NCI-H345 (cell line): ENCODE data around the gene ALKBH4.
"Not testable (repeated sequence)": the region's sequence is repeated elsewhere in the genome, so short reads cannot be mapped to it uniquely, and the experiment has no call there.

ENCODE experiments used
- DNase-seq: peaks from one replicate; lab custom pipeline; 2025; lab: John Stamatoyannopoulos, UW

ALKBH4 gene

DNA sequence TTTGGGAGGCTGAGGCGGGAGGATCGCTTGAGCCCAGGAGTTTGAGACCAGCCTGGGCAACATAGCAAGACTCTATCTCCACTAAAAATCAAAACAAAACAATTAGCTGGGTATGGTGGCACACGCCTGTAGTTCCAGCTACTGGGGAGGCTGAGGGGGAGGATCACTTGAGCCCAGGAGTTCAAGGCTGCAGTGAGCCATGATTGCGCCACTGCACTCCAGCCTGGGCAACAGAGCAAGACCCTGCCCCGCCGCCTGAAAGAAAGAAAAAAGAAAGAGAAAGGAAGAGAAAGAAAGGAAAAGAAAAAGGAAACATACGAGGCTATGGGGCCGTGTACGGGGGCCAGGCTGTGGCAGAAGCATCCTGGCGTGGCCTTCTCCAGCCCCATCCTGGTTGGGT is 9.7 kb downstream of the ALKBH4 start:
- not testable (repeated sequence) for DNase-seq

DNA sequence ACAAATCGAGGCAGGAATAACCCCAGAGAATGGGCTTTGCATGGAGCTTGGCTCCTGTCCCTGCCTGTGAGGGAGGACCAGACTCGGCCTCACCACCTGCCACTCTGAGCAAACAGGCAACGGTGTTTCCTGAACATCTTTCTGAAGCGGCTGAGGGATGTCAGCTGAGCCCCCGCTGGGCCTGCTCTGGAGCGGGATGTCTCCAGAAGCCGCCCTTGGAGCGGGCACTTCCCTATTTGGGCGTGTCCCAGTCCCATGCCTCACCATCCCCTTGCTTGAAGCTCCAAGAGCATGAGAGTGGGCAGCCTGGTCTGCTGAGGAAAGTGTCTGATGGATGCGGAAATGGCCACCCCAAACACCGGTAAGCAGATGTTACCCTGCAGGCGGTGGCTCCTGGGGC is 10.2 kb downstream of the ALKBH4 start:
- DNase-seq, result peak; percentile 15

DNA sequence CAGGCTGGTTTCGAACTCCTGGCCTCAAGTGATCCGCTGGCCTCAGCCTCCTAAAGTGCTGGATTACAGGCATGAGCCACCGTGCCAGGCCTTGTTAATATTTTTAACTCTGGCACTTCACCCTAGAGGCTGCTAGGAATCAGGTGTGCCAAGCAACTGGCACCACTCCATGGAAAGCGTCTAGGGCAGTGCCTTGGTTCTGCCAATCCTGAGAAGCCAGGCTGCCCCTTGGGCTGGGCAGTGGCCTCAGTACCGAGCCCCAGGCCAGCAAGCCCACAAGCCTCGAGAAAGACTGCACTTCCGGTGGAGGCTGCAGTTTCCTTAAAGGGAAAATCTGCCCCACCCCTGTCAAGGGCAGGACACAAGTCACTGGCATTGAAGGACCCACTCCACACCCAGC is 11.3 kb downstream of the ALKBH4 start:
- DNase-seq, result no peak

DNA sequence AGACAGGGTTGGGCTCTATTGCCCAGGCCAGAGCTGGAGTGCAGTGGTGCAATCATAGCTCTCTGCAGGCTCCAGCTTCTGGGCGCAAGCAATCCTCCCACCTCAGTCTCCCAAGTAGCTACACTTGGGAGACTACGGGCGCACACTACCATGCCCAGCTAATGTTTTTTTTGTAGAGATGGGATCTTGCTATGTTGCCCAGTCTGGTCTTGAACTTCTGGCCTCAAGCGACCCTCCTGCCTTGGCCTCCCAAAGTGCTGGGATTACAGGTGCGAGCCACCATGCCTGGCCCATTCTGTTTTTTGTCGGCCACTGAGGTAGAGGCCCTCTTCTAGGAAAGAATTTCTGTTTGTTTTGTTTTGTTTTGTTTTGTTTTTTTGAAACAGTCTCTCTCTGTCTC is 12.2 kb downstream of the ALKBH4 start:
- DNase-seq, result no peak

DNA sequence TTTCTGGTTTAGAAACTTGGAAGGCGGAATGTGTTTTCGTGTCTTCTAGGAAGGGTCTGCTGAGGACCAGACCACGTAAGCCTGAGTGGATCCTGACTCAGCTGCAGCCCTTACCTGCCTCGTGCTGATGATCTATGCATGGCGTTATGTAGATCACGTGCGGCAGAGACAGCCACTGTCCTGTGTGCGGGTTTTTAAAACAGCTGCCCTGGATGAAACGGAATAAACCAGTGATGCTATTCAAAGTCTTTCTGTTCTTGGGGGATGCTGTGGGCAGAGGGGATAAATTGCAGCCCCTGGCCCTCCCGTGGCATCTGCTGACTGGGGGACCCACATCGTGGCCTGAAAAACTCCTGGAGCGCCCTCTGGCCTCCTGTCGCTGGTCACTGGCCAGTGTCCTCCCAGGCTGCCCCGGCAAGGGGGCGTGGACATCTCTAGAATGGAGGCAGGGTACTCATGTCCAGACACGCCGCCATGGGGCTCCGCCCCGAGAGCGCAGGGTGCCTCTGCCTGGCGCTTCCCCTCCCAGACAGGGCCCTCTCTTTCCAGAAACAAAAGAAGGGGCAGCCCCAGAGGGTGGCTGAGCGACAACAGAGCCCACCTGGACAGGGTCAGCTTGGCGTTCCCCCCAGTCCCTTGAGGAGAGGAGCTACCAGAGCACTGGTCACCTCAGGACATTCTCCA is 13.2 kb downstream of the ALKBH4 start:
- peak; percentile 12 for DNase-seq

DNA sequence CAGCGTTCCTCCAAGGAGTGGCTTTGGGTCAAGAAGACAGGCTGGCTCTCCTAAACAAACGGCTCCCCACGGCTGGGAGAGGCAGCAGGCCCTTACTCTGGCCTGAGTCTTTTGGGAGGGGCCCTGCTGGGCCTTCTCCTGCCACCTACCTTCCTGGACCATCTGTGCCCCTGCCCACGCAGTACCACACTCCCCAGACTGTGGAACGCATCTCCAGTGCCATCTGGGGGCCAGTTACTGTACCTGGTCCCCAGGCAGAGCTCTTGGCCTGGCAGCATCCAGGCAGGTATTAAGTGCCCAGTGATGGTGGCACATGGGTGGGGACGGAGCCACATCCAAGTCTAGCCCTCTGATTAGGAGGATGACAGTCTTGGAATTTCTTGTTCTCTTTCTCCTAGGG is 14.4 kb downstream of the ALKBH4 start:
- DNase-seq, result no peak

DNA sequence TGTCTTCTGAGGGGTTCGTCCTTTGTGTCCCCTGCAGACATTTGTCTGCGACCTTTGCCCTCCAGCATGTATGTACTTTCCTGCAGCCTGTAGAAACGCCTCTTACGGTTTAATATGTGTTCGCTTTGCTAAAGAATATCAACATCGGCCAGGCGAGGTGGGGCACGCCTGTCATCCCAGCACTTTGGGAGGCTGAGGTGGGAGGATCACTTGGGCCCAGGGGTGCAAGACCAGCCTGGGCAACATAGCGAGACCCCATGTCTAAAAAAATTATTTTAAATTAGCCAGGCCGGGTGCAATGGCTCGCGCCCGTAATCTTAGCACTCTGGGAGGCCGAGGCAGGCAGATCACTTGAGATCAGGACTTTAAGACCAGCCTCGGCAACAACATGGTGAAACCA is 15.5 kb downstream of the ALKBH4 start:
- DNase-seq, result no peak

DNA sequence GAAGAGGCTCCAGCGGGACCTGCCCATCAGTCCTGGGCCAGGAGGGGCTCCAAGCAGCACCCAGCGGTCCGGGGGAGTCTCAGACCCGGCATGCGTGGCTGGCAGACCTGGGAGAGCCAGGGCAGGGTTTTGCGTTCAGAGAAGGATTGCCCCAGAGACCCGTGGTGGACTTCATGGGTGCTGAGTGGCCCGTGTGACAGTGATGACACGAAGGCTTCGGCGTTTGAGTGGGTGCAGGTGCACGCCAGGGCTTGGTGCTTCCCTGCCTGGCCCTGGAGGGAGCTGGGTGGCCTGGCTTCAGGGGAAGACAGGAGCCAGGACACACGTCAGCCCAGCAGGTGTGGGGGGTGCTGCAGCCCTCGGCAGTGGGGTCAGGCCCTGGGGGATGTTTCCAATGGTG is 17.4 kb downstream of the ALKBH4 start:
- no peak for DNase-seq

DNA sequence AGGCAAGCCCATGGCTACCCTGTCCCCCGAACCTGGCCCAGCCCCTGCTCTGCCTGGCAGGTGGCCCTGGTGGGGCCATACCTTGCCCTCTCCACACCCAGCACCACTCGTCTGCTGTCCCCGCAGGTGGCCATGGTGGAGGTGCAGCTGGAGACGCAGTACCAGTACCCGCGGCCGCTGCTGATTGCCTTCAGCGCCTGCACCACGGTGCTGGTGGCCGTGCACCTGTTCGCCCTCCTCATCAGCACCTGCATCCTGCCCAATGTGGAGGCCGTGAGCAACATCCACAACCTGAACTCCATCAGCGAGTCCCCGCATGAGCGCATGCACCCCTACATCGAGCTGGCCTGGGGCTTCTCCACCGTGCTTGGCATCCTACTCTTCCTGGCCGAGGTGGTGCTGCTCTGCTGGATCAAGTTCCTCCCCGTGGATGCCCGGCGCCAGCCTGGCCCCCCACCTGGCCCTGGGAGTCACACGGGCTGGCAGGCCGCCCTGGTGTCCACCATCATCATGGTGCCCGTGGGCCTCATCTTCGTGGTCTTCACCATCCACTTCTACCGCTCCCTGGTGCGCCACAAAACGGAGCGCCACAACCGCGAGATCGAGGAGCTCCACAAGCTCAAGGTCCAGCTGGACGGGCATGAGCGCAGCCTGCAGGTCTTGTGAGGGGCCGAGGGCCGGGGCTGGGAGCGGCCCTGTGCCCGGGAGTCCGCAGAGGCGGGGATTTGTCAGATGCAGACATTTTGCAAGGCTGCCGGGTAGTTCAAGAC is 18.1 kb downstream of the ALKBH4 start:
- DNase-seq, result no peak

DNA sequence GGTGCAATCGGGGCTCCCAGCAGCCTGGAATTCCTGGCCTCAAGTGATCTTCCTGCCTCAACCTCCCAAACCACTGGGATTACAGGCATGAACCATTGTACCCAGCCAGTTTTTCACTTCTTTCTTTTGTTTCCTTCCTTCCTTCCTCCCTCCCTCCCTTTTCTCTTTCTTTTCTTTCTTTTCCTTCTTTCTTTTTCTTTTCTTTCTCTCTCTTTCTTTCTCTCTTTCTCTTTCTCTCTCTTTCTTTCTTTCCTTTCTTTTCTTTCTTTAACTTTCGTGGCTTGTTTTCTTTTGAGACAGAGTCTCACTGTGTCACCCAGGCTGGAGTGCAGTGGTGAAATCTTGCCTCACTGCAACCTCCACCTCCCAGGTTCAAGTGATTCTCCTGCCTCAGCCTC is 19.0 kb downstream of the ALKBH4 start:
- DNase-seq, result no peak

DNA sequence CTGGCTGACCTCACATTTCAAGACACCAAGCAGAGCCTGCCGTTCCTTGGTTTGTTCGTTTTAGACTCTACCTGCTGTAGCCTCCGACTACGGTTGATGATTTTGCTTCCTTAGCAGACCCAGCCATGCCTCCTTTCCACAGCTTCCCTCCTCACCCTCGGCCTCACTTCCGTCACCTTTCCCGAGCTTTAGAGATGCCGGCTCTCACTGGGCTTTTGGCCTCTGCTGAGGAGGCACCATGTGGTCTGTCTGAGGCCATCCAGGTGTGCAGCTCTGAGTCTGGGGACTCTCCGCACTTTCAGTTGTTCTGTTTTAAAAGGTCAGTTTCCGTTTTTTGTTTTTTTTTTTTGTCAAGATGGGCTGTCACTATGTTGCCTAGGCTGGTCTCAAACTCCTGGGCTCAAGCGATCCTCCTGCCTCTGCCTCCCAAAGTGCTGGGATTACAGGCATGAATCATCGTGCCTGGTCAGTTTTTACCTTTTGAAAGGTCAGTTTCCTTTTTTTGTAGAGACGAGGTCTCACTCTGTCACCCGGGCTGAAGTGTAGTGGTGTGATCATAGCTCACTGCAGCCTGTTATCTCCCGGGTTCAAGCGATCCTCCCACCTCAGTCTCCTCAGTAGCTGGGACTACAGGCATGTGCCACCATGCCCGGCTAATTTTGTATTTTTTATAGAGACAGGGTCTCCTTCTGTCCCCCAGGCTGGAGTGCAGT is 19.5 kb downstream of the ALKBH4 start:
- no peak for DNase-seq

DNA sequence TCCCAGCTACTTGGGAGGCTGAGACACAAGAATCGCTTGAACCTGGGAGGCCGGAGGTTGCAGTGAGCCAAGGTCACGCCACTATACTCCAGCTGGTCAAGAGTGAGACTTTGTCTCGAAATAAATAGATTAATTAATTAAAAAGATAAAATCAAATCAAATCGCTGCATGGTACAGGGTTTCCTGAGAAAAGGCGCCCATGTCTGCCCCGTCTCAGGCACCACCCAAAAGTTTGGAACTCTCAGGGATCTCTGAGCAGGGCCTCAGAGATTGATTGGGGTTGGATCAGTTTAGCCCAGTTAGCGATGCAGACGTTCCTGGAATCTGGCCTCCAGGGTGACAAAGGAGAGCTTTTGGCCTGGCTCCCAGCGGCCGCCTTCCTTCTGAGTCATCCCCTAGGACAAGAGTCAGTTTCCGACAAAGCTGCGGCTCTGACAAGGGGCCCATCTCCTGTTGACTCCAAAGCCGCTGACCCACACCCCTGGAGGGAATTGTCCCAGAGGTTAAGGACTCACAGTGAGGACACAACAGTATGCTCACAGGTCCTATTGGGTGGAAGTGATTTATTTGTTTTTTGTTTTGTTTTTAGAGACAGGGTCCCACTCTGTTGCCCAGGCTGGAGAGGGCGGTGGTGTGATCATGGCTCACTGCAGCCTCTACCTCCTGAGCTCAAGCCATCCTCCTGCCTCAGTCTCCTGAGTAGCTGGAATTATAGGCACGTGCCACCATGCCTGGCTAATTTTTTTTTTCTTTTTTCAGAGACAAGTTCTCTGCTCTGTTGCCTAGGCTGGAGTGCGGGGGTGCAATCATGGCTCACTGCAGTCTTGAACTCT is 24.5 kb downstream of the ALKBH4 start:
- no peak for DNase-seq

DNA sequence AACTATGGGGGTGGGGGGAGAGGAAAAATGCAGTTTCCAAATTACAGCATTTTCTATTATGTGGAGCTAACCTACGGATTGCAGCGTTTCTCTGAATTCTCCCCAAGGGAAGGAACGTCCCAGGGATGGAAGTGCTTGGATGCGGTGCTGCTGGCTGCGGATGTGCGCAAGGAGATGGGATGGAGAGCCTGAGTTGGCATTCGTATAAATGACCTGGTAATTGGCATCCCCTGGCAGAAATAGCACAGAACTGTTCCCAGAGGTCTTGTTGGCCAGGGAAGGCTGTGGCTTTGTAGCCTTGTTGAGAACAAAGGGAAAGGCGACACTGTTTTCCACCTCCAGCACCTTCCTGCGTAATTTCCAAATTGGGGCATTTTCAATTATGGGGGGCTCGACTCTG is 28.5 kb downstream of the ALKBH4 start:
- no peak for DNase-seq

DNA sequence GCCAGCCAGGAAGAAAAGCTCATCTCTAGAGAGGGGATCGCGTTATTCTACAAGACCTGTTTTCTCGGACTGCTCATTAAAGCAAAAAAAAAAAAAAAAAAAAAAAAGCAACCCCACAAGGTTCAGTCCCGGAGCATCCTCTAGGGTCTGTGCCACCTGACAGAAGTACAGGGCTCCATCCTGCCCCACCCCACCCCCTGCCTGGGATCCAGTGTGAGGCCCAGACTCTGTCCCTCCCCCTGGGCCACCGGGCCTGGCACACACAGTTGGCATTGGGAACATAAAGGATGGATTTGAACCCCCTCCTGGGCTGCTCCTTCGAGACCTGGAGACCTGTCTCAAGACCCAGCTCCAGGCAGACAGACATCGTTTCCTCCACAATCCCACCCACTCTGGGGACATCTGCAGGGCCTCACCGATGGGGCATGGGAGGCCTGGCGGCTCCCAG is 30.6 kb downstream of the ALKBH4 start:
- DNase-seq, result no peak

DNA sequence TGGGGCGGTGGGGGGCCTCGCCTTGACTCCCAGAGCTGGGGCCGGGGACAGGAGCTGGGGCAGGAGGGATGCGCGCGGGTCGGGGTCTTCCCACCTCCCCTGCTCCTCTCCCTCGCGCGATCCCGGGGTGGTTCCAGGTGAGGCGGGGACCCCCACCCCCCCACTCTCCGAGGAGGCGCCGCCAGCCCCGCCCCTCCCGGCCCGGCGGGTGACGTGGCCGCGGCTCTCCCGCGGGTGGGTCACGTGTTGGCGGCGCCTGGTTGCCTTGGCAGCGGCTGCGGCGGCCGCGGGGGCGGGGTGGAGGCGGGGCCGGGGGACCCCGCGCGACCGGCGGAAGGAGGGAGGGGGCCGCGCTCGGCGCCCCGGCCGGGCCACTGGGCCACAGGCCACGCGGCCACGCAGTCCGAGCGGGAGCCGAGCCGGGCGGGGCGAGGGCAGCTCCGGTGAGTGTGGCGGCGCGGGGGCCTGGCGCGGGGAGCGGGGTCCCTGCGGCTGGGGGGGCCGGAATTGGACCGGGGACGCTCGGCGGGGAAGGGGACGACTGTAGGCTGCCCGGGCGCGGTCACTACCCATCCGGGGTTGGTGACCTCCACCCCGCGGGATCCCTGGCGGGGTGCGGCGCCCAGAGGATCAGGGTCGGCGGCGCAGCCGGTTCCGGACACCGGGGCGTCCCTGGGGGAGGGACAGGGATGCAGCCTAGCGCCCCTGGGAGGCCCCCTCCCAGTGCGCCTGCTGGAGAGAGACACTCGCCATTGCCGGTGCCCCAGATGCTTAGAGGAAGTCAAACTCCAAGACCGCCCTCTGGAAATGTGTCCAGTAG is 31.2 kb downstream of the ALKBH4 start, which contains the start of gene ORAI2:
Gene ORAI2, plus strand, starts transcription at position 357 of the 820 bp plus-strand sequence. CDS start 5,382 bp downstream, outside the sequence.
- peak; percentile 79 for DNase-seq

DNA sequence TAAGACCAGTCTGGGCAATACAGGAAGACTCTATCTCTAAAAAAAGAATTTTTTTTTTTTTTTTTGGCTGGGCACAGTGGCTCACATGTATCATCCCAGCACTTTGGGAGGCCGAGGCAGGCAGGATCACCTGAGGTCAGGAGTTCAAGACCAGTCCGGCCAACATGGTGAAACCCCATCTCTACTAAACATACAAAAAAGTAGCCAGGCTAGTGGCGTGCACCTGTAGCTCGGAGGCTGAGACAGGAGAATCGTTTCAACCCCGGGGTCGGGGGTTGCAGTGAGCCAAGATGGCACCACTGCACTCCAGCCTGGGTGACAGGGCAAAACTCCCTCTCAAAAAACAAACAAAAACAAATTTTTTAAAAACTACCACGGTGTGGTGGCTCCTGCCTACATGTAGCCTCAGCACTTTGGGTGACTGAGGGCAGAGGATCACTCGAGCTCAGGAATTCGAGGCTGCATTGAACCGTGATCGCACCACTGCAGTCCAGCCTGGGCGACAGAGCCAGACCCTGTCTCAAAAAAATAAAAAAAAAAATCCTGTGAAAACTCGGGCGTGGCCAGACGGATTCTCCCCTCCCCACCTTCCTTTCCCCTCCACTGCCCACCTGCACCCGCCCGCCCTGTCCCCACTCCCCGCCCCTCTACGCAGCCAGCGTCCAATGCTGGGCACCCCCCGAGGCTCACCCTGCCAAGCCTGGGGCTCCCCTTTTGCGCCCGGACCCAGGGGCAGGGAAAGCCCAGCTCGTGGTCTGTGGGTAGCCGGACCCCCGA is 32.0 kb downstream of the ALKBH4 start:
- DNase-seq, result no peak

DNA sequence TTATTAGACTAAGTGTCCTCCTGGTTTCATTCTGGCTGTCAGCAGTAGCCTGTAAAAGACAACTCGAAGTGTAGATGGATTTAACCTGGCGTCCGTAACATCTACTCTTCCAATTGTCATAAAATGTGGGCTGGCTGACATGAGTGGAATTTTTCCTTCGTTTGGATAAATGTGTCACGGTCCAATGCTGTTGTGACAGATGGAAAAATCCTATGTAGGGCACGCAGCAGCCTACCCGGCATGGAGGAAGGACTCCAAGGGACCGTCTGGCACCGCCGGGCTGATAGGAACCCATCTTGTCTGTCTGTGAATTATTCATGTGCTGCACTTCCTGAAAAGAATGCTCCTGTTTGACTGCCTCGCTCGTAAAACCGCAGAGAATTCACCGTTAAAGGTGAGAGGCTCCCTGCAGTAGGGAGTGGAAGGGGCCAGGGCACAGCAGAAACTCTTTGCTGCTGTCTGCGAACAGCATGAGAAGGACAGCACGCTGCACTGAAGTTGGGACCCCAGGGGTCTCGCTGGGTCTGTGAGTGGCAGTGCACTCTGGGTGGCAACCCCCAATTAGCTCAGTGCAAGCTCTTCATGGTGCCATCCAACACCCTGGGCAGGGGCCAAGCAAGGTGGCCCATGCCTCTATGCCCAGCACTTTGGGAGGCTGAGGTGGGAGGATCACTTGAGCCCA is 32.9 kb downstream of the ALKBH4 start:
- peak; percentile 39 for DNase-seq

DNA sequence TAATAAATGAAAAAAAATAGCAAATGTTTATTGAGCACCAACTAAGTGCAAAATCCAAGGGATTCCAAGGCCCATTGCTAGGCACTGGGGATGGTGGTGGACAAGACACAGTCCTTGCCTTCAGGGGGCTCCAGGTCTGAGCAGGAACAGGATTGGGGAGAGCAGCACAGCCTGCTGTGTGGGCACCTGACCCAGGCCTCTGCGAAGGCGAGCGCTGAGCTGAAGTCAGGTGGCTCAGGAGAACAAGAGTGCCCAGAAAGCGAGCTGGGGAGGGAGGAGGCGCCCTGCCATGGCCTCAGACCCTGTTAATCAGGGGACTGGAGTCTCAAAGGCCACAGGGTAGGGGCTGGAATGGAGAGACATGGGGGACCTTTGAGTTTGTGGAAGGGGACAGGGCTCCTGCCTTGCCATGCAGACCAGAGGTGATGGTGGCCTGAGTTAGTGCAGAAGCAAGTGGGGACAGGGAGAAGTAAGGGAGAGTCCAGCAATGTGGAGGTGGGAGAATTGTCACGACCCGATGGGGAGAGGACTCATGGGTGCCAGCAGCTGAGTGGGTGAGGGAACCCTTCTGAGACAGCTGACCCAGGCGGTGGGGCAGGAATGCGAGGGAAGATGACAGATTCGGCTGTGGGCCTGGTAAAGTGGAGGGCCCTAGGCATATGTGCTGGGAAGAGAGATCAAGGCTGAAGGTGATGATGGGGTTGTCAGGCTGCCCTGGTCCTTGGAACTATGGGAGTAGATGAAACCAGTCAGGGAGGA is 35.3 kb downstream of the ALKBH4 start:
- no peak for DNase-seq

DNA sequence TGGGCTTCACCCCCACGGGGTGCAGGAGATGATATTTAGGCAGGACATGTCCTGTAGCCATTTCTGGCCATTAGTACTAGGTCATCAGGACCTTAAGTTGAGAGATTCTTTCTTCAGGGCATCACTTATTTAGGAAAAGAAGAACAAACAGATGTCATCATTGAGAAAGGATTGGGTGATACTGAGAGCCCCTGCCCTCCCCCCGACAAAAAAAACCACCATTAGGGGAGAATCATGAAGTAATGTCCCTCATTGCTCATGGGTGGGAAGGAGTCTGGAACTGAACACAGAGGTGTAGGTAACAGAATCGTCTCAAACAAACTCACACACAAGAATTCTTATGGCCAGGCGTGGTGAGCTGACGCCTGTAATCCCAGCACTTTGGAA is 37.7 kb downstream of the ALKBH4 start:
- DNase-seq, result no peak
